Mesenchymal stem cell (in vitro differentiated cells and primary cell): ENCODE results near the gene KSR1.
A peak's percentile ranks its signal among the peaks of the same experiment; 100 is the strongest.

Experiments
- DNase-seq: peaks from one replicate; pipeline ENCODE4 v3.0.0-alpha.2; 2013
- H2AFZ ChIP-seq: one replicate; pipeline ENCODE4 v1.6.1; 2013; ENCODE audit warnings: low read depth, mild to moderate bottlenecking, control low read depth, inconsistent platforms, low read length, moderate library complexity
- H2AK5ac ChIP-seq: 2 replicates; pipeline ENCODE4 v1.6.1; 2013; ENCODE audit warnings: low read length, moderate library complexity, mild to moderate bottlenecking, inconsistent platforms; ENCODE audit not compliant: severe bottlenecking
- H2BK120ac ChIP-seq: one replicate; pipeline ENCODE4 v1.6.1; 2013; ENCODE audit warnings: low read depth, mild to moderate bottlenecking, inconsistent platforms, low read length, moderate library complexity
- H2BK12ac ChIP-seq, 2 experiments: one replicate each; pipeline ENCODE4 v1.6.1; 2013; ENCODE audit warnings: inconsistent platforms in 2 of 2, low read length in 2 of 2, mild to moderate bottlenecking in 2 of 2, moderate library complexity in 2 of 2, control low read depth in 1 of 2
- H2BK15ac ChIP-seq: one replicate; pipeline ENCODE4 v1.6.1; 2013; ENCODE audit warnings: mild to moderate bottlenecking, low read depth, inconsistent platforms; ENCODE audit not compliant: poor library complexity, severe bottlenecking
- H2BK5ac ChIP-seq: 2 replicates; pipeline ENCODE4 v1.6.1; 2013; ENCODE audit warnings: low read depth, mild to moderate bottlenecking, low read length, control low read depth, inconsistent platforms; ENCODE audit not compliant: poor library complexity, severe bottlenecking
- H3K14ac ChIP-seq, 2 experiments: one replicate each; pipeline ENCODE4 v1.6.1; 2013; ENCODE audit warnings: inconsistent platforms in 2 of 2, low read length in 2 of 2, control low read depth in 1 of 2, mild to moderate bottlenecking in 1 of 2, moderate library complexity in 1 of 2
- H3K18ac ChIP-seq, 2 experiments: one replicate each; pipeline ENCODE4 v1.6.1; 2013; ENCODE audit warnings: inconsistent platforms in 2 of 2, low read length in 2 of 2, control low read depth in 1 of 2, low read depth in 1 of 2, mild to moderate bottlenecking in 1 of 2
- H3K23ac ChIP-seq, 2 experiments: one replicate each; pipeline ENCODE4 v1.6.1; 2013; ENCODE audit warnings: inconsistent platforms in 2 of 2, low read length in 2 of 2, mild to moderate bottlenecking in 2 of 2, moderate library complexity in 2 of 2, control low read depth in 1 of 2
- H3K27ac ChIP-seq: 2 replicates; pipeline ENCODE4 v1.5.1; 2013; ENCODE audit warnings: mild to moderate bottlenecking, moderate library complexity, low read length, control low read depth, inconsistent platforms; ENCODE audit not compliant: poor library complexity, severe bottlenecking
- H3K27me3 ChIP-seq, 2 experiments: 2 replicates each; pipeline versions ENCODE4 v1.6.1 to v1.7.0; 2013; ENCODE audit warnings: low read length in 2 of 2, mild to moderate bottlenecking in 2 of 2, moderate library complexity in 2 of 2, control low read depth in 1 of 2, inconsistent platforms in 1 of 2; ENCODE audit not compliant: control insufficient read depth in 1 of 2, insufficient read depth in 1 of 2
- H3K36me3 ChIP-seq, 2 experiments: 2 replicates each; pipeline versions ENCODE4 v1.6.1 to v1.7.0; 2013; ENCODE audit warnings: low read length in 2 of 2, control low read depth in 1 of 2, inconsistent platforms in 1 of 2, low read depth in 1 of 2, mild to moderate bottlenecking in 1 of 2; ENCODE audit not compliant: insufficient read depth in 2 of 2, control insufficient read depth in 1 of 2
- H3K4ac ChIP-seq, 2 experiments: one replicate each; pipeline ENCODE4 v1.6.1; 2013; ENCODE audit warnings: inconsistent platforms in 2 of 2, low read length in 2 of 2, mild to moderate bottlenecking in 2 of 2, moderate library complexity in 2 of 2, control low read depth in 1 of 2, low read depth in 1 of 2
- H3K4me1 ChIP-seq: 2 replicates; pipeline ENCODE4 v1.6.1; 2013; ENCODE audit warnings: low read depth, low read length, control low read depth; ENCODE audit not compliant: control insufficient read depth, insufficient read depth
- H3K4me2 ChIP-seq: 2 replicates; pipeline ENCODE4 v1.6.1; 2013; ENCODE audit warnings: low read length, mild to moderate bottlenecking, inconsistent platforms; ENCODE audit not compliant: poor library complexity, severe bottlenecking
- H3K4me3 ChIP-seq, 2 experiments: 2 replicates each; pipeline versions ENCODE4 v1.5.1 to v1.7.0; 2013; ENCODE audit warnings: low read length in 2 of 2, mild to moderate bottlenecking in 2 of 2, control low read depth in 1 of 2, low read depth in 1 of 2; ENCODE audit not compliant: insufficient read depth in 1 of 2
- H3K79me1 ChIP-seq: replicated peaks from 2 replicates; pipeline ENCODE4 v1.6.1; 2013; ENCODE audit warnings: mild to moderate bottlenecking, control low read depth, low read length, inconsistent platforms; ENCODE audit not compliant: poor library complexity, severe bottlenecking
- H3K9ac ChIP-seq: 2 replicates; pipeline ENCODE4 v1.7.0; 2013; ENCODE audit warnings: mild to moderate bottlenecking, low read length, moderate library complexity
- H3K9me3 ChIP-seq: 2 replicates; pipeline ENCODE4 v1.7.0; 2013; ENCODE audit warnings: mild to moderate bottlenecking, low read length; ENCODE audit not compliant: control insufficient read depth
- H4K8ac ChIP-seq: one replicate; pipeline ENCODE4 v1.6.1; 2013; ENCODE audit warnings: inconsistent platforms, mild to moderate bottlenecking, low read length, moderate library complexity
- H4K91ac ChIP-seq: one replicate; pipeline ENCODE4 v1.6.1; 2013; ENCODE audit warnings: mild to moderate bottlenecking, low read length, inconsistent platforms
- WGBS: methylation state at CpG from one replicate; pipeline ENCODE4 v1.1.7; 2013; ENCODE audit warnings: mixed read lengths; 5-methylcytosine and 5-hydroxymethylcytosine counted together

KSR1 gene

DNA sequence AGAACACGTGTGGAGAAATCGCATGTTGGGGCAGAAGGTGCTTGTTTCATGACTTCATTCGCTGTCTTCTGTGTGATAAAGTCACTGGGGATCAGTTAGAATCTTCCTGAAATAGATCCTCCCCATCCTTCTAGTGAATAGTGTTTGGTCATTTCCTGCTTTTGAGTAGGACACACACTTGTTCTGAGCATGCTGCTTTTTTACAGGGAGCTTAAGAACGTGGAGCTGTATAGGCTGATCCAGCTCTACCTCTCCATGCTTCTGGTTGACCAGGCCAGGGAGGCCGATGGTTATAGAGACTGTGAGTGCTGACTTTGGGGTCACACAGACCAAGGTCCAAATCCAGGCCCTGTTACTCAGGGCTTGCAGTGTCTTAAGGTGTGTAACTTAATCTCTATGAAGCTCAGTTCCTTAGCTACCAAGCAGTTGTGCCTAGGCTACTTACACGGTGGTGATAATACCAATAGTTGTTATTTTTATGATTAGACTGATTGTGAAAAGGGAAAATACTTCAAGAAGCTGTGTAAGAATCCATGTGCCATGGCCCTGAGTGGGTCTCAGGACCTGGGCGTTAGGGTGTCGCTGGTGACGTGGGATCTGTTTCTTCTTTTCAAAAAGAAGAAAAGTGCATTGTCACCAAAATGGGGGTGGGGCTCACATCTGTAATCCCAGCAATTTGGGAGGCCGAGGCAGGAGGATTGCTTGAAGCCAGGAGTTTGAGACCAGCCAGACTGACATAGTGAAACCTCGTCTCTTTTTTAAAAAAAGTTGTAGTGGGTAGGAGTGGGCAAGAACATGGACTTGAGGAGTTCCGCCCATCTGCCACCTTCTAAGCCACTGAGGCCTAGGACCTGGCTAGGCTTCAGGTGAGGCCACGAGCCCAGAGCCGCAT, 110.7 kb downstream of the KSR1 start:
- H3K4me1 ChIP-seq: peaks cover 21% of the 10 kb centered on the region
- no peak overlapping the region for H3K14ac ChIP-seq
- no peak overlapping the region for H3K4ac ChIP-seq
- H2BK5ac ChIP-seq: no peak overlapping the region
- no peak overlapping the region for H3K18ac ChIP-seq
- no peaks in the 10 kb centered on the region for H3K9me3 ChIP-seq
- peaks cover 55% of the 10 kb centered on the region for H3K79me1 ChIP-seq
- 90% methylated on average over 14 of the region's 14 CpGs for WGBS
- no peak overlapping the region for H2AK5ac ChIP-seq
- H3K4me2 ChIP-seq: no peak overlapping the region
- peak overlapping the region in 1 of 2 experiments; percentile 45 for H2BK12ac ChIP-seq
- H2BK120ac ChIP-seq: no peak overlapping the region
- no peak overlapping the region for H2BK15ac ChIP-seq
- DNase-seq: no peak
- no peaks in the 10 kb centered on the region for H3K27me3 ChIP-seq
- no peak overlapping the region for H3K9ac ChIP-seq
- peaks cover 0 to 7% of the 10 kb centered on the region in 2 experiments for H3K36me3 ChIP-seq
- H4K91ac ChIP-seq: peak overlapping the region; percentile 1
- H3K23ac ChIP-seq: no peak overlapping the region
- H2AFZ ChIP-seq: no peak overlapping the region
- no peak overlapping the region for H3K27ac ChIP-seq
- no peak overlapping the region for H3K4me3 ChIP-seq
- H4K8ac ChIP-seq: no peak overlapping the region

- DNase-seq: no peak
- no peak overlapping the region for H2BK15ac ChIP-seq
- H3K4me3 ChIP-seq: no peak overlapping the region
- peaks cover 21% of the 10 kb centered on the region for H3K4me1 ChIP-seq
- H3K9ac ChIP-seq: no peak overlapping the region
- peak overlapping the region; percentile 1 for H4K91ac ChIP-seq
- WGBS: 99% methylated on average over 5 of the region's 5 CpGs
- H2AK5ac ChIP-seq: no peak overlapping the region
- no peak overlapping the region for H3K27ac ChIP-seq
- H3K36me3 ChIP-seq: peaks cover 0 to 7% of the 10 kb centered on the region in 2 experiments
- H2BK5ac ChIP-seq: no peak overlapping the region
- no peak overlapping the region for H3K14ac ChIP-seq
- H3K79me1 ChIP-seq: peaks cover 59% of the 10 kb centered on the region
- no peaks in the 10 kb centered on the region for H3K27me3 ChIP-seq
- no peak overlapping the region for H2AFZ ChIP-seq
- no peaks in the 10 kb centered on the region for H3K9me3 ChIP-seq
- H2BK12ac ChIP-seq: no peak overlapping the region
- no peak overlapping the region for H3K4ac ChIP-seq
- H2BK120ac ChIP-seq: no peak overlapping the region
- no peak overlapping the region for H4K8ac ChIP-seq
- no peak overlapping the region for H3K23ac ChIP-seq
- H3K18ac ChIP-seq: no peak overlapping the region
- H3K4me2 ChIP-seq: no peak overlapping the region
Measured at GRCh38 chr17:27567563-27567859, 111.3 kb downstream of the KSR1 start.

DNA sequence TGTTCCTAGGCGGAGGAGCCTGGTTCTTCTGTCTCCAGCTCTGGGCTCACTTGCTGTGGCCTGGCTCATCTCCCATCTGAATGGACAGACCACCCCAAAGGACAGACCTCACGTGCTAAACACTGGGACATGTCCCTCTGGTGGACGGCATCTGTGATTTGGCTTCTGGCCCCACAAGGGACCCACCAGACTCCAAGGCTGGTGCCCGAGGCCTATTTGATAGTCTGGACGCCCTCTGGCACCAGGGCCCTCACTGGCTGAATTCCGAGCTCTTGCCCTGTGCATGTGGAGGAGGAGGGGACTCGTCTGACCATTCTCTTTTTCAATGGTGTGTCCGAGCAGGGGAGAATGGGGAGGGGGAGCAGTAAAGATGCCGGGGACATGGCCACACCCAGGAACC, 112.0 kb downstream of the KSR1 start:
- Histone ChIP-seq H3K14ac (no peak overlapping the region), H2BK12ac (no peak overlapping the region), H3K27me3 (no peaks in the 10 kb centered on the region), H3K36me3 (peaks cover 0 to 7% of the 10 kb centered on the region in 2 experiments), H3K4me2 (no peak overlapping the region), H4K8ac (no peak overlapping the region), H3K4ac (no peak overlapping the region), H3K4me1 (peaks cover 24% of the 10 kb centered on the region), H2BK120ac (no peak overlapping the region), H3K9me3 (no peaks in the 10 kb centered on the region), H3K4me3 (no peak overlapping the region), H3K27ac (no peak overlapping the region), H3K18ac (no peak overlapping the region), H2BK15ac (peak overlapping the region; percentile 21), H3K23ac (no peak overlapping the region), H4K91ac (no peak overlapping the region), H2AK5ac (no peak overlapping the region), H3K9ac (no peak overlapping the region), H2AFZ (no peak overlapping the region), H3K79me1 (peaks cover 60% of the 10 kb centered on the region), H2BK5ac (no peak overlapping the region)
- 92% methylated on average over 8 of the region's 9 CpGs for WGBS
- no peak for DNase-seq

DNA sequence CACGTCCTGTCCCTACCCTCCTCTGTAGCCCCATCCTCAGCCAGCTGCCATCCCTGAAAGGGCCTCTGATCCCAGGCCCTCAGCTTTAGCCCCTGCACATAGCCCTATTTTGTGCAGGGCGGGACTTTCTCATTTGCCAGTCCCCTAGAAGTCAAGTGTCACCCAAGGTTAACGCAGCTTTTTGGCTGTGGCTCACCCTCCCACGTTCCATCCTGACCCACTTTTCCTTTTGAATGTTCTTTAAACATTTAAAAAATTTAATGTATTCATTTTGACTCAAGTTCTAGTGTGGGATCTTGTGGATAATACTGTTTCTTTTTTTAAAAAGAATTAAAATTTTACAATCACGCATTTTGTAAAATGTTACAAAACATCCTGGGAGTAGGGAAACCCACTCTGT, 112.6 kb downstream of the KSR1 start:
- no peak overlapping the region for H3K9ac ChIP-seq
- peak overlapping the region in 1 of 2 experiments; percentile 42 for H3K18ac ChIP-seq
- H3K4me1 ChIP-seq: peaks cover 24% of the 10 kb centered on the region
- H3K4me2 ChIP-seq: no peak overlapping the region
- 88% methylated on average over 2 of the region's 5 CpGs for WGBS
- H2BK120ac ChIP-seq: no peak overlapping the region
- no peak overlapping the region for H3K4ac ChIP-seq
- no peak overlapping the region for H2AK5ac ChIP-seq
- no peak overlapping the region for H2BK12ac ChIP-seq
- H4K91ac ChIP-seq: no peak overlapping the region
- H2BK5ac ChIP-seq: no peak overlapping the region
- H4K8ac ChIP-seq: no peak overlapping the region
- peaks cover 0 to 7% of the 10 kb centered on the region in 2 experiments for H3K36me3 ChIP-seq
- peak overlapping the region in 1 of 2 experiments; percentile 84 for H3K23ac ChIP-seq
- H3K27ac ChIP-seq: no peak overlapping the region
- DNase-seq: no peak
- peaks cover 57% of the 10 kb centered on the region for H3K79me1 ChIP-seq
- H3K14ac ChIP-seq: no peak overlapping the region
- H2BK15ac ChIP-seq: no peak overlapping the region
- no peak overlapping the region for H2AFZ ChIP-seq
- H3K27me3 ChIP-seq: no peaks in the 10 kb centered on the region
- no peak overlapping the region for H3K4me3 ChIP-seq
- H3K9me3 ChIP-seq: no peaks in the 10 kb centered on the region
